IPS DF 19.7 (cell line): ENCODE measurements around the gene AKAP7.
"Not testable (repeated sequence)": the region's sequence is repeated elsewhere in the genome, so short reads cannot be mapped to it uniquely, and the experiment has no call there.

Experiments
- DNase-seq: peaks from one replicate; pipeline ENCODE4 v3.0.0-alpha.2; 2013; ENCODE audit warnings: low read depth, low spot score

AKAP7 gene

DNA sequence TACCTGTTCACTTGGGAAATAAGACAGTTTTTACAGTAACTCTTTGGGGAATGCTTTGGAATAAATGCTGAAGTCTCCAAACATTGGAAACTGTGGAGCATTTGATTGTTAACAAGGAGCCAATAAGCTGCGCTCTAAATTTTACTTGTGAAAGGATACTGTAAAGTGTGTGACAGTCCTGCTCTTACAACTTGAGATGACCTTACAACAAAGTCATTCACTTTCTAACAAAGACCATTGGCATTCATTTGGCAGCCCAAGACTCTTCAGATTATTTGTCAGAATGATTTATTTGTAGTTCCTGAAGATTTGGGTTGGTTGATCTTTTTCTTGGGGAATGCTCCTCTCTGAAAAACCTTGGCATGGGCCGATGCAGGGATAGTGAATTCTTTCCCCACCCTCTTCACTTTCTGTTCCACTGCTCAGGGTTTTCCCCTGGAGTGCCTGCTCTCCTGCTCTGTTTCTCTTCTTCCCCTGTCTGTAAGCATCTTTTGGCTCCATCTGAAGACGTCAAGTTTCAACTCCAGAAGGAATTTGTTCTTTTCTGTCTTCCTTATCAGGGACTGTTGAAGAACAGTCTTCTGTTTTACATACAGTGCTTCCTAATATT is 116.4 kb downstream of the AKAP7 start:
- no peak for DNase-seq

- DNase-seq = no peak
Measured at GRCh38 chr6:131255434-131255833, 120.2 kb downstream of the AKAP7 start.

DNA sequence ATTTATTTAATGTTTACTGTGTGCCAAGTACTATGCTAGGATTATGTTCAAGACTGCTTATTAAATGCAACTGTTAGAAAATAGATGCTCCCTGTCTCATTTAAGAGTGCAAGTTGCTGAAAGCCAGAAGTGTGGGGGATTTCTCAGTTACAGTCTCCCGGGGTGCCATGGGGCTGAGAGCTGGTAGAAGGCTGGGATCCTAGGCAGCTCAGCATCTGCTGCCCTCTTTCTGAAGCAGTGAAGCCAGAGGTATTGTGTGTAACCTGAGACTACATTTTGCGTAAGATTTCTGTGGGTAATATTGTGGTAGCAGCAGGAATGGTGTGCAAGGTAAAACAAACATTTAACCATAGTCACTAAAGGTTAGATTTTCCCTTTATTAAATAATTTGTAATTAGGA is 120.6 kb downstream of the AKAP7 start:
- DNase-seq = no peak

DNA sequence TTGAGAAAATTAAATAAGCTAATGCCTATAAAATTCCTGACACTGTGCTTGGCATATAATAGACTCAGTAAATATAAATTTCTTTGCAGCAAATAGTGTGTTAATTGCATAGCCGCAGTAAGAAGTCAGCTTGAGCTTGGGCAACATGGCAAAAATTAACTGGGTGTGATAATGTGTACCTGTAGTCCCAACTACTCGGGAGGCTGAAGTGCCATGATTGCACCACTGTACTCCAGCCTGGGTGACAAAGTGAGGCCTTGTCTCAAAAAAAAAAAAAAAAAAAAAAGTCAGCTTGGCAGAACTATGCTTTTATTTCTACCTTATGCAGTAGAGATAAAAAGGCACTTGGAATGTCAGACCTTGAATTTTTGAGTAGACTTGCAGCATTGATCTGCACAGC is 121.8 kb downstream of the AKAP7 start:
- no peak for DNase-seq

DNA sequence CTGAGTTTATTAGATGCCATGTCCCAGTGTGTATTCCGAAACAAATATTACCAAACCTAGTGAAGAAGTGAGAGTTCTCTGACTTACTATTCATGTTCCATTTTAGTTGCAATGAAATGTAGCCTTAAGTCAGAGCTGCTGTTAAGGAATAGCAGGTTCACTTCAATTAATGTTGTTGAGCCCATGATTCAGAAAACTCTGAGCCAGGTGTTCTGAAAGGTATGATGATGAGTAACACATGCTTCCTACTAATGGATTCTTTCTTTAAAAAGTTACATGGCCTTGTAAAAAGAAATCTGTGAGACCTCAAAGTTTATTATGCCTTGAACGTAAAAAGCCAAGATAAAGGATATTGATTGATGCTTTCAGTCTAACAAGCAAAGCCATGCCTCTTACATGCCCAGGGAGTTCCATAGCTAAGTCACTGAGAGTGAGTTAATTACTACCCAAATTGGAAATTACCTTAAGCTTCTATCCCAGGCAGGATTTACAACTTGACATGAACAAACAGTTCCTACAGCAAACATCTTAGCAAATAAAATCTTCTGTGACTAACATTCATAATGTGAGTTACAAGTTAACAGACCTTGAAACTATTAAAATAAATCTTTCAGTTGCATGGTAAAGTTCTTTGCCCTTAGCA is 122.9 kb downstream of the AKAP7 start:
- DNase-seq = no peak

- DNase-seq = no peak
Measured at GRCh38 chr6:131258816-131259476, 123.7 kb downstream of the AKAP7 start.

GRCh38 chr6:131260960-131261359 is 125.7 kb downstream of the AKAP7 start:
- not testable (repeated sequence) for DNase-seq

DNA sequence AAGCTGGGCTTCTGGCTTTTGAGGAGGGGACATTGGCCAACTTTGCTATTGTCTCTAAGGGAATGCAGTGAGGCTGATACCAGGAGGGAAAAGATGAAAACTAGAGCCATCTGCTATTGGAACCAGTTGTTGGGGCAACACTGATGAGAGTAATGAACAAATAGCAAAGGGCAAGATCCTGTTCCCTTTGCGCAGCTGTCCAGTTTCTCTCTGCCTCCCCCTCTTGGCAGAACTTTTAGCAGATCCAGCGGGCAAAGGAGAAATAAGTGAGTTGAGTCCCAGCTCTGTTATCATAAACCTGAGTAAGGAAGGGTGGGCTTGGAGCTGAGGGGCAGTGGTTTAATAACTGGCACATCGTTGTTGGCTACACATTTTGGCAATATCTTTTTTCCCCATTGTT is 126.8 kb downstream of the AKAP7 start:
- no peak for DNase-seq

DNA sequence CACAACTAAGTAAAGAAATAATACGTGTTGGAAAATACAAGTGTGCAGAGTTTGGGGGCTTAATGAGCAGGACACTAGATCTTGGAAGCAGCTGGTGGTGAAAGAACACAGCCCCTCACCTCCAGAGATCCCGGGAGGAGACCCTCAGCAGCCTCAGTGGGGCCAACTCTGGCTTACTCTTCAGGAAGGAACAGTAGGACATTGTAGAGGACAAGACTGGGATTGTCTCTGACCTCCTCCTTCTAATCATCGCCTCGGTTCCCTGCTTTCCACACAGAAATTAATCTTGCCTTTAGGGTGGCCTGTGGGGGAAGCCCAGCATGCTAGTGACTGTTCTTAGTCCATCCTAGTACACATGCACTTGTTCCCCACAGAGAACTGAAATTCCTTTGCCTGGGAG is 130.7 kb downstream of the AKAP7 start:
- DNase-seq = no peak

- DNase-seq = no peak
Measured at GRCh38 chr6:131268303-131268702, 133.0 kb downstream of the AKAP7 start.

DNA sequence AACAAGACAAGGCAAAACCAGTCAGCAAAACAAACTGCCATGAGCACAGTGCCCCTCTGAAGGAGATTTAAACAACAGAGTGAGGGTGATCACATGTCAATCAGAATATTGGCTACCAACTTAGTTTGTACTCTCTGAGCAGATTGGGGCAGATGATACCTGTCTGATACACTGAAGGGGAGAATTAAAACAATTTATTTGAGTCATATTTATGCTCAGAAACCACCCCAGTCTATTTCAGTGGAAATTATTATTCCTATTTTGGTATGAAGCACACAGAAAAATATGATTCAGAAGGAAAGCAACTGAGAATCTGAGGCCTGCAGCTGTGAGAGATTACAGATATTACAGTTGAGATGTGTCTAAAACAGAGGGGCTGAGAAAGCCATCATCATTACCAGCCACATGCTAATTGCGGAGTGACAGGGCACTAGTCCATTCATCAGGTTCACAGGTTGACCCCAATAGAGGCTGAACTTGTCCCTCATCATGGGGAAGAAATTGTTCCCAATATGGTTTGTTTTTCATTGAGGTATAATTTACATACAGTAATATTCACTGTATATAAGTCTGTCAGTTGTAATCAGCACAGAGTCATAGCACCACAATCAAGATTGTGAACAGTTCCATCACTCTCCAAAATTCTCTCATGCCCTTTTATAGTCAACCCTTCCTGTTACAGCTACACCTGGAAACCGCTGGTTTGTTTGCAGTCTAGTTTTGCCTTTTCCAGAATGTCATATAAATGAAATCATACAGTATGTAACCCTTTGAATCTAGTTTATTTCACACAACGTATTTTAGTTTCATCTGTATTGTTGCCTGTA is 134.5 kb downstream of the AKAP7 start:
- no peak for DNase-seq

DNA sequence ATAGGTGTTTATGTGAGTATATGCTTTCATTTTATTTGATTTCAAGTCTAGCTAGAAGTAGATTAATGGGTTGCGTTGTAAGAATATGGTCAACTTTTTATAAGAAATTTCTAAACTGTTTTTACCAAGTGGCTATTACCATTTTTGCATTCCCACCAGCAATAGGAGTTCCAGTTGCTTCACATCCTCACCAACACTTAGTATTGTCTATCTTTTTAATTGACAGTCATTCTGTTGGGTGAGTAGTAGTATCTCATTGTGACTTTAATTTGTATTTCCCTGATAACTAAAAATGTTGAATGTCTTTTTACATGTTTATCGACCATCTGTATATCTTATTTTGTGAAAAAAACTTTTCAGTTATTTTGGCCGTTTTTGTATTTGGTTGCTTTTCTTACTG is 135.3 kb downstream of the AKAP7 start:
- no peak for DNase-seq

DNA sequence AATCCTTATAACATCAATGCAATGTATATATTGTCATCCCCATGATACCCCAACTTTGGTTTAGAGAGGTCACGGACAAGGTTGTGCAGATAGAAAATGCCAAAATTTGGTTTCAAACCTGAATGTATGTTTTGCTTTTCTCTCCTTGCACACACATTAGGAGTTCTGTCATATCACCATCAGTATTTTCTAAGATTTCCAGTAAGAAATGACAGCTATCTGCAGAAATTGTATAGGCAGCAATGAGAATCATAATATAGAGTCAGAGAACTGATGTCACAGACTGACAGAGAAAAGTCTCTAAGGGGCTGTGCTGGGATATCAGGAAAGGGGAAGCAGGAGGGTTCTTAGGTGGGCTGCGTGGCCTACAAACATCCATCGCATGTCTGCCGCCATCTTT is 140.0 kb downstream of the AKAP7 start:
- DNase-seq = no peak

GRCh38 chr6:131277591-131277990 is 142.3 kb downstream of the AKAP7 start:
- DNase-seq = no peak

DNA sequence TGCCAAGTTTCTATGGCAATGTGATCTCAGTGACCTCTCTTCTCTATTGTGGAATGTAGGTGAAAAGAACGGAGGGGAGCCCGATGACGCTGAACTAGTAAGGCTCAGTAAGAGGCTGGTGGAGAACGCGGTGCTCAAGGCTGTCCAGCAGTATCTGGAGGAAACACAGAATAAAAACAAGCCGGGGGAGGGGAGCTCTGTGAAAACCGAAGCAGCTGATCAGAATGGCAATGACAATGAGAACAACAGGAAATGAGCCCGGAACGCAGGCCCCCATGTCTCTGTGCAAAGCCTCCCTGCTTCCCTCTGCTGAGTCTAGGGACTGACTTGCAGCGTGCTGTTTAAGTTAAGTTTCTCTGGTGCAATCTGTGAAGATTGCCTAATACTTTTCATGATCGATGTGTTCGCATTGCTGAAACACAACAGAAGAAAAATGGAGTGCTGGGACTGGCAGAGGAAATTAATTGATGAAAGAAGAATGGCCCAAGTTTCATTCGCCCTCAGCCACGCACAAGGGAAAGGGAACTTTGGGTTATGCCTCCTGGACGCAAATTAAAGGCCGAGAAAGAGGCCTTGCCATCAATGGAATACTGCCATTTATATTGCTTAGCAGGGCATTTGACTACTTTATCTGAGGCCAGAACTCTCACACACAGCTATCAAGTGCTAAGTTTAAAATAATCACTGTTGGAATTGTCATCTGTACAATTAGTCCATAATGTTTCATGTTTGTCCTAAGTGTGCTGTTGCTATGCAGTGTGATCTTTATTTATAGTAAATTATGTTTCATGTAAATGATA is 146.4 kb downstream of the AKAP7 start:
- DNase-seq = peak; percentile 71

DNA sequence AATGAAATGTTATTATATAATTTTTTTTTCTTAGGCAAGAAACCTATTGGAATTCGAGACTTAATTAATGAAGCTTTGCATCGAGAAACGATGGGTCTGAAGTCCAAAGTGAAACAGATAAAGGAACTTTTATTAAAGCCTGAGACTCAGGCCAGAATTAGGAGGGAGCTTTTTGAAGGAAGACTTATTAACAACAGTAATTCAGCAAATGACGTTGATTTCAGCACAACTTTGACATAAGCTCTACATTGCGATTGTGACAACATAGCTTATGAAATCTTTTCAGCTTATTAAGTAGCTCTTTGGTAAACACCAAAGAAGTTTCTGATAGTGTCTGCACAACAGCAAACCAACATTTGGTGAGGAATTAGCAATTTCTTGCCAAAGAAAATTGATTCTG is 147.1 kb downstream of the AKAP7 start:
- DNase-seq = no peak

DNA sequence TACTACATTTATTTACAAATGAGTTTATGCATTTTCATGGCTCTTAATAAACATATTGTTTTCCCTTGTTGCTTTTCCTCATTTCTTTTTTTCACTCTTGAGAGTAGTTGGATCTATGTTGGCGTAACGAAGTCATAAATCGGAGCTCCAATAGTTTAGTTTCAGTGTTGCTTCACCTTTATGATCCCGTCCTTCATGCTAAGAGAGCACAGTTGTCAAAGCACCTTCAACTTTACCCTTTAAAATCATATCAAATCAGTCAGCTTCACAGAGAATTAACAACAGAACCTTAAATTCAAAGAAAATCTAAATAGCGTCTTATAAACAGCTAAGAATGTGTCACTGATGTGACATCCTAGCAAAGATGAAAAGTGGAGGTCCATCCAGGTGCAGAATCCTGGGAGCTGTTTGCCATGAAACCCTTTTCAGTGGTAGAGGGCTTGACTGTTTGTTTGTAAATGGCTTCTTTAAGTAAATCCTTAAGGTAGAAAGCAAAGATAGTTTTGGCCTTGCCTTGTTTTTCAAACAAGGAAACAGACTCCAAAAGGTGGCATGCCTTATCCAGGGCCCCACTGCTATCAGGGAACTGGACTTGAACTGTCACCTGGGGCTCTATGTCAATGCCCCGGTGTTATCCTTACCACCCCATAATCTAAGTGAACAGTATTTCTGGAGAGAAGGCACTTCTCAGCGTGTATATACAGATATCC is 148.4 kb downstream of the AKAP7 start:
- DNase-seq = no peak

- DNase-seq = no peak
Measured at GRCh38 chr6:131285548-131285947, 150.3 kb downstream of the AKAP7 start.

- no peak for DNase-seq
Measured at GRCh38 chr6:131286469-131287040, 151.3 kb downstream of the AKAP7 start.

DNA sequence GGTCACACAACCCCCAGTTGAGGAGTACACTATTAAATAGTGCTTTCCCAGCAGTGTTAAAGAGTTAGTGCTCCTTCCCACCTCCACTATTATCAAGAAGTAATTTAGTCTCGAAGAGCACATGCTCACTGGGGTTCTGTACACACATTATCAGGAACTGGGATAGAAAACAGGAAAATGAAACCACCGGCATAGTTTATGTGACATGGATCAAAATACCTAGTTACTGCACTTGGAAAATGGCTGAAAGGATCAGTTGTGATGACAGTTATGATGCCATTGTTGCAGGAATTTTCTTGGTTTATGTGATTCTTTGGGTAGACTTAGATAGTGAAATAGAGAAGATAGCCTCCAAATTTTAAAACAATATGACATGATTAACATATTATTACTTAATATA is 152.9 kb downstream of the AKAP7 start:
- DNase-seq = no peak

DNA sequence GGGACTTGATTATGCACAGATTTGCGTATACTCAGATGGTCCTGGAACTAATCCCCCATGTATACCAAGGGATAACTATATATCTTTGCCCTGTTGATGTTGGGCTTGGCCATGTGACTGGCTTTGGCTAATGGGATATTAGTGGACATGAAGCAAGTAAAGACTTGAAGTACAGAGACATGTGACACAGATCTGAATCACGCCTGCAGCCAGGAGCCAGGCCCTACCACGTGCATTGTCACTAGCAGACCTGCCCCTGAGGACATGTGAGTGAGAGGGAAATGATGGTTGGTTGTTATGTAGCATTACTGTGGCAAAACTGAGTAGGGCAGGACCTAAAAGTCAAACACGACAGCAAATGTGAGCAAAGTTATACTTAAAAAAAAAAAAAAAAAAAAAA is 155.7 kb downstream of the AKAP7 start:
- DNase-seq = no peak
